GM19452 (cell line): Measurements from ENCODE around the gene FAM81A.
"Not testable (repeated sequence)": the region's sequence is repeated elsewhere in the genome, so short reads cannot be mapped to it uniquely, and the experiment has no call there.

Experiments
- ATAC-seq: cut with Tn5 transposase; IDR thresholded peaks from one replicate; pipeline ENCODE4 v1.9.1; 2021; ENCODE audit not compliant: unreplicated experiment

The FAM81A gene

GRCh38 chr15:59424616-59425015 is 13.4 kb upstream of the FAM81A start:
- ATAC-seq, result no peak

GRCh38 chr15:59428898-59429297 is 9.1 kb upstream of the FAM81A start:
- ATAC-seq, result not testable (repeated sequence)

- ATAC-seq, result no peak
Observed at GRCh38 chr15:59432389-59432788, 5.6 kb upstream of the FAM81A start.

GRCh38 chr15:59434481-59434880 is 3.5 kb upstream of the FAM81A start:
- no peak for ATAC-seq

- ATAC-seq, result no peak
Observed at GRCh38 chr15:59436774-59437141, 1.2 kb upstream of the FAM81A start.

DNA sequence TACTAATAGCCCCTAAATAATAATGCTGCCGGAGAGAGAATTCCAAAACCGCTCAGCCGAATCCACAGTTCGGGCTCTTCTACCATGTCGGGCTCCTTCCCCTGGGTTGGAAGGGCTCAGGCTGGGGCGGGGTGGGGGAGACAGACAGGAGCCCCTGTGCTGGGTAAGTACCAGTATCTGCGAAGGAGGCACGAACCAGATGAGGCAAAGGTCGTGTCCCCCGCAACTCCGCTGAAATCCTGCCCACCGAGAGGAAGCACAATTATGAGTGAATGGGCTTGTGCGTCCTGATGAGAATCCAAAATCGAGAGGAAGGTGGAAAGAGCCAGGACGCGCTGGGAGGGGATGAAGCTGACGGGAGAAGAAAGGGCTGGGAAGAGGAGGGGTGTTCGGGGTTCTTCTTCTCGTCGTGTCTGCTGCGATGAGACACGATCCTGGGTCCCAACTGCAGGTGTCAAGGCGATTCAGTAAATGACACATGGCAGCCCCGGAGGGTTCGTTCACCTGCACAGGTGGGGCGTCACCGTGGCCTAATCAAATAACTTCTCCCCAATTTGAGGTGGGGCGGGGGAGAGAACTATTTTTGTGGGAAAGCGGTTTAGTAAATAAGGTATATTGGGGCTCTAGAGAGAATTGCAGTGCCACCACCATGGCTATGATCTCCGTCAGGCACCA is 707 bp upstream of the FAM81A start:
- ATAC-seq, result no peak

DNA sequence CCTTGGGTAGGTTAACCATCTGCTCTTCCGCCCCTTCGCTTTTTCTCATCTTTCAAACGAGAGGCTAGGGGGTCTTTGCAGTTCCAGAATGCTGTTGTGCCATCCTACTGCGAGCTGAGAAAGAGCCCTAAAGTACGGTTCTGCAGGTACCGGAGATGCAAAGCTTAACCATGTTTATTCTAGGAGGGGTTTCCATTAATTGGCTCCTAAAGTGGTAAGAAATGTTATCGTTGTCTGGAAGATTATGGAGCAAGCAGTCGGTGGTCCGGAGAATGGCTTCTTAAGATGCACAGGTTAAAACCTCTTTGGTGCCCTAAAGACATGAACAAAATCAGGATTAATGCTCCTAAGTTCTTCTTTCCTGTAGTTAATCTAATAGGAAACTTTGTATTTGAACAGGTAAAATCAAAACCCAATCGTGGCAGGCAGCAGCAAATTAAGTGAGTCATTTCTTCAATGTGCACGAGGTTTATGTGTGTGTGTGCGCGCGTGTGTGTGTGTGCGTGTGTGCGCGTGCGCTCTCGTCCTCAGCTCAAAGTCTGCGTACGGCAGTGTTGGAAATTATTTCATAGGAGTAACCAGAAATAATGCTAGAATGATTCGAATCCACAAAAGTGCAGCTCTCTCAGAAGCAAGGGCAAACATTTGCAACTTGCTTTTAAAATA is 772 bp downstream of the FAM81A start:
- ATAC-seq, result no peak

- ATAC-seq, result no peak
Observed at GRCh38 chr15:59439576-59439975, 1.6 kb downstream of the FAM81A start.

GRCh38 chr15:59443341-59444072 is 5.5 kb downstream of the FAM81A start:
- ATAC-seq, result no peak

- ATAC-seq, result no peak
Observed at GRCh38 chr15:59444081-59444835, 6.3 kb downstream of the FAM81A start.

DNA sequence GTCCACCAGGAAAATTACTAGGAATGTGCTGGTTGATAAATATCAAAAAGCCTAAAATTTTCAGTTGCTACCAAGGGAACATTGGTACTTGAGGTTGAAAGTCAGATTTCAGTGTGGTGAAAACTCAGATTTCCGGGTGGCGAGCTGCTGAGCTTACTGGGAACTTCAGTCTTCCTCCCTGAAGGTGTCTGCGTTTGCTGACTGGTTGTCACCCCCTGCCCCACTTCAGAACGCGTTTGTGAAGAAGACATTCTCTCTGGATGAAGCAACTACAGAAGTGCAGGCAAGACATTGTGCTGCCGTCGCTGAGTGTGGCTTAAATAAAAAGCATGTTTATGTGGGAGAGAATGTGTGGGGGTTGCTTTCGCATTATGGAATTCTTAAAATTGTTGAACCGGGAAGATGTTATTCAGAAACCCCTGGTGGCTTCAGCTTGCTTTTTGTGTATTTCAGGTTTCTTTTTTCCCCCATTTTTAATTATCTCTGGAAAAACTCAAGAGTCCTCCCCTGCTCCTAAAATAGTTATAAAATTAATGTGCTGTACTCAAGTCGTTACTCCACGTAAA is 7.1 kb downstream of the FAM81A start:
- ATAC-seq, result no peak

GRCh38 chr15:59446232-59446957 is 8.4 kb downstream of the FAM81A start:
- no peak for ATAC-seq

GRCh38 chr15:59447367-59447766 is 9.4 kb downstream of the FAM81A start:
- ATAC-seq, result no peak

GRCh38 chr15:59448871-59449270 is 10.9 kb downstream of the FAM81A start:
- ATAC-seq, result no peak

DNA sequence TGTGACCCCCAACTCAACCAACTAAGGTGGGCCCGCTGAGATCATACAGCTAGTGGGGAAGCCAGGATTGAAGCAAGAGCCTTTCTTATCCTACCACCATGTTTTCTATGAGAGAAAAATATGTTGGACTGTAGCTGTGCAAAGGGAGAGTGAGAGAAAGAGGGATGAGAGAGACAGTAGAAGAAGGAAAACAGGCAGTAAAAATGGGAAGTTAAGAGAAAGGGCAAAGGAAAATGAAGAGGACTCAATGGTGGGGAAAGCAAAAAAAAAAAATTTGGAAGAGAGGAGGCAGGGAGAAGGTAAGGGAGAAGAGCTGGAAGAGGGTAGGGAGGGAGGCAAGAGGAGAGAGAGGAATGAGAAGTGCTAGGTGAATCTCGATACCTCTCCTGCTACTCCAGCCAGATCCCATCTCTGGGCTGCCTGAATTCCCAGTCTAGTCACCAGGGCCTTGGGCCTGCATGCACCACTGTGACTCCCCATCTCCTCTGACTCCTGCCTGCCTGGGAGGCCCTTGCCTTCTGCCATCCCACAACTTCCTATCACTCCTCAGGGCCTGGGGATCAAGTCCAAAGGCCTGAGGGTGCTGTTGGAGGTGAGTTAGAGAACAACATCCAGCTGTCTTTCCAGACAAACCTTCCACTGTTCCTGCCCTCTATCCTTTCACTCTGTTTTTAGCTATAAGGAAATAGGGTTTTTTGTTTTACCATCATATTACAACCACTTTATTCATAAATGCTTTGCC is 15.7 kb downstream of the FAM81A start:
- no peak for ATAC-seq

DNA sequence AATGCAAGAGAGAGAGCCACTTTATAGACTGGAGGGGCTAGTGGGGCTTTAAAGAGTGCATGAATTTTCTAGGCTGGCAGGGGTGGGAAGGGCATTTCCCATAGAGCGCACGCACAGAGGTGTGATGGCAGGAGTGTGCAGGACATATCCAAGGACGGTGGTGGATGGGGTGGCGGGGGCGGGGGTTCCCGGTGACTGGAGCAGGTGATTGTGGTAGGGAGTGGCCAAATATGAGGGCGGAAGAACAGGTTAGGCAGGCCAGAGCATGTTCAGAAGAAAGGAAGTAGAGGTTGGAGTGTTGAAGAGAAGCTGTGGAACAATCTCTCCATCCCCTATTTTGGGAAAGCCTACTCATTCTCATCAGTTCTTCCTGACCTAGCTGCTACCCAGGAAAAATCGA is 18.1 kb downstream of the FAM81A start:
- ATAC-seq, result no peak

DNA sequence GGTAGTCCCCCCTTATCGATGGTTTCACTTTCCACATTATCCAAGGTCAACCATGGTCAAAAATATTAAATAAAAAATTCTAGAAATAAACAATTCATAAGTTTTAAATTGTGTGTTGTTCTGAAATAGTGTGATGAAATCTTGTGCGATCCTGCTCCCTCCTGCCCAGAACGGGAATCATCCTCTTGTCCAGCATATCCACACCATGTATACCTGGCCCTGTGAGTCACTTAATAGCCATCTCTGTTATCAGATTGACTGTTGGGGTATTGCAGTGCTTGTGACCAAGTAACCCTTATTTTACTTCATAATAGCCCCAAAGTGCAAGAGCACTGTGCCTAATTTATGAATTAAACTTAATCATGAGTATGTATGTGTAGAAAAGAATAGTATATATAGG is 19.1 kb downstream of the FAM81A start:
- no peak for ATAC-seq

DNA sequence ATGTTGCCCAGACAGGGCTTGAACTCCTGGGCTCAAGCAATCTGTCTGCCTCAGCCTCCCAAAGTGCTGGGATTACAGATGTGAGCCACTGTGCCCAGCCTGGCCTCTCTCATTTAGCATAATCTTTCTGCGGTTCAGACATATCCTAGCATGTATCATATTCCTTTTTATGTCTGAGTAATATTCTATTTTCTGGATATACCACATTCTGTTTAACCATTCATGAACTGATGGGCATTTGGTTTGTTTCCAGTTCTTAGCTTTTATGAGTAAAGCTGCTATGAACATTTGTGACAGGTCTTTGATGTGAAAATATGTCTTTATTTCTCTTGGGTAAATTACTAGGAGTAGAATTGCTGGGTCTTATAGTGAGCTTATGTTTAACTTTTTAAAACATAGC is 23.5 kb downstream of the FAM81A start:
- no peak for ATAC-seq

DNA sequence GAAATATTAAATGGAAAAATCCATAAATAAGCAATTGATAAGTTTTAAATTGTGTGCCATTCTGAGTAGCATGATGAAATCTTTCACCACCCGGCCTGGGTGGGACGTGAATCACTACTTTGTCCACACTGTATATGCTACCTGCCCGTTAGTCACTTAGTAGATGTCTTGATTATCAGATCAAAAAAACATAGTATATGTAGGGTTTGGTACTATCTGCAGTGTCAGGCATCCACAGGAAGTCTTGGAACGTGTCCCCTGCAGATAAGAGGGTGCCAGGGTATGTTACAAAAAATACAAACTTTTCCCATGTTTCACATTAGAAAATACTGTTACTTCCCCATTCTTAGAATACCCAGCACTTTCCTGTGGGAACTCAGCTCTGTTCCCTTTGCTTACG is 35.2 kb downstream of the FAM81A start:
- no peak for ATAC-seq

DNA sequence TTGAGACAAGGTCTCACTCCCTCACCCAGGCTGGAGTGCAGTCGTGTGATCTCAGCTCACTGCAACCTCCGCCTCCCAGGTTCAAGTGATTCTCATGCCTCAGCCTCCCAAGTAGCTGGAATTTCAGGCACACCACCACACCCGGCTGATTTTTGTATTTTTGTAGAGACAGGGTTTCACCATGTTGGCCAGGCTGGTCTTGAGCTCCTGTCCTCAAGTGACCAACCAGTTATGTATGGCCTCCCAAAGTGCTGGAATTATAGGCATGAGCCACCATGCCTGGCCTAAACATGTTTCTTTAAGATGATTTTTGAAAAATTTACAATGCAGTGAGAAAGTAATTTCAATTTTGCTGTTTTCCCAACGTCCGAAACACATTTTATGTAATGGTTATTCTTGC is 37.2 kb downstream of the FAM81A start:
- ATAC-seq, result not testable (repeated sequence)
